Colonic mucosa (tissue), 4 donors: Measurements from ENCODE around the gene KIAA0408. TPM values are rescaled to one million over a fixed set of nuclear protein-coding genes. Genes with fewer than 3 reads are reported as not detected.

Source experiments
- DNase-seq: peaks from one replicate; pipeline ENCODE4 v3.0.0-alpha.2; 2020
- H3K27ac ChIP-seq: fragments of 200-600 bp; one replicate; pipeline ENCODE4 v1.8.0; 2021
- H3K27me3 ChIP-seq: fragments of 200-600 bp; one replicate; pipeline ENCODE4 v1.8.0; 2021
- H3K36me3 ChIP-seq: fragments of 200-600 bp; one replicate; pipeline ENCODE4 v1.8.0; 2021
- H3K4me1 ChIP-seq: fragments of 200-600 bp; one replicate; pipeline ENCODE4 v1.8.0; 2021; ENCODE audit warnings: mild to moderate bottlenecking
- H3K4me3 ChIP-seq: fragments of 200-600 bp; one replicate; pipeline ENCODE4 v1.8.0; 2021
- H3K9ac ChIP-seq, 2 donors: one replicate each; pipeline ENCODE4 v1.7.0; 2013; ENCODE audit warnings: control low read depth in 2 of 2, low read depth in 2 of 2, low read length in 2 of 2
- H3K9me3 ChIP-seq: fragments of 200-600 bp; one replicate; pipeline ENCODE4 v1.8.0; 2021
- CTCF ChIP-seq: fragments of 200-600 bp; IDR thresholded peaks from one replicate; pipeline ENCODE4 v1.8.0; 2022; ENCODE audit warnings: antibody characterized with exemption, mild to moderate bottlenecking
- intact Hi-C: fragments of 100-400 bp; cut with DNase I; formaldehyde crosslinking; loops from one replicate; pipeline ENCODE4 v1.14.1; 2022
- total RNA-seq, 2 donors: library from RNA; stranded (reverse); fragmentation: NEBNext Ultra II Directional in 1 of 2; extraction: Animal tissue kit (Norgen Biotek cat#: 25700) in 1 of 2; gene quantifications; one replicate each; pipeline ENCODE4 v1.2.1, GENCODE V29; 2021
- donor health status: healthy.
- donor health status: DM: no; HTN: no; CAD: no.
- donor health status: DM: no; HTN: no; CAD: no.

Gene KIAA0408
- total RNA-seq, 2 donors from 2014 or later: 1.6 to 2.7 TPM

- Histone ChIP-seq H3K27ac (no peak overlapping the region), H3K9me3 (no peaks in the 10 kb centered on the region), H3K27me3 (no peaks in the 10 kb centered on the region), H3K4me3 (no peak overlapping the region), H3K9ac (no peak overlapping the region), H3K36me3 (no peaks in the 10 kb centered on the region), H3K4me1 (no peaks in the 10 kb centered on the region)
- no peak for DNase-seq
- TF ChIP-seq CTCF: no peak
- intact Hi-C loops: no loop called here
These were observed 7.8 kb downstream of the KIAA0408 start for GRCh38 chr6:127451388-127451787.

- intact Hi-C loops: no loop called here
- TF ChIP-seq CTCF: no peak
- no peaks in the 10 kb centered on the region for H3K27me3 ChIP-seq
These were observed 11.4 kb downstream of the KIAA0408 start for GRCh38 chr6:127447780-127448179.

GRCh38 chr6:127446356-127446755, 12.8 kb downstream of the KIAA0408 start:
- TF ChIP-seq CTCF: no peak
- no peaks in the 10 kb centered on the region for H3K4me1 ChIP-seq
- no peak for DNase-seq
- H3K36me3 ChIP-seq: no peaks in the 10 kb centered on the region
- intact Hi-C loops: no loop called here
- H3K9me3 ChIP-seq: no peaks in the 10 kb centered on the region
- H3K27ac ChIP-seq: no peak overlapping the region
- no peaks in the 10 kb centered on the region for H3K27me3 ChIP-seq
- H3K9ac ChIP-seq: no peak overlapping the region
- H3K4me3 ChIP-seq: no peak overlapping the region

More at GRCh38 chr6:127447780-127448179, 11.4 kb downstream of the KIAA0408 start:
- no peak for DNase-seq
- H3K4me3 ChIP-seq: no peak overlapping the region
- no peak overlapping the region for H3K9ac ChIP-seq
- H3K4me1 ChIP-seq: no peaks in the 10 kb centered on the region
- H3K27ac ChIP-seq: no peak overlapping the region
- H3K36me3 ChIP-seq: no peaks in the 10 kb centered on the region
- H3K9me3 ChIP-seq: no peaks in the 10 kb centered on the region

GRCh38 chr6:127441881-127442280, 17.3 kb downstream of the KIAA0408 start:
- H3K9ac ChIP-seq: no peak overlapping the region
- no peaks in the 10 kb centered on the region for H3K27me3 ChIP-seq
- no peaks in the 10 kb centered on the region for H3K36me3 ChIP-seq
- no peak overlapping the region for H3K4me3 ChIP-seq
- TF ChIP-seq CTCF: no peak
- H3K4me1 ChIP-seq: no peaks in the 10 kb centered on the region
- no peak for DNase-seq
- intact Hi-C loops: no loop called here
- H3K9me3 ChIP-seq: no peaks in the 10 kb centered on the region
- H3K27ac ChIP-seq: no peak overlapping the region

- TF ChIP-seq CTCF: no peak
- Histone ChIP-seq H3K4me3 (no peak overlapping the region), H3K27ac (no peak overlapping the region), H3K9ac (no peak overlapping the region), H3K4me1 (no peaks in the 10 kb centered on the region), H3K9me3 (no peaks in the 10 kb centered on the region), H3K36me3 (no peaks in the 10 kb centered on the region), H3K27me3 (no peaks in the 10 kb centered on the region)
- intact Hi-C loops: no loop called here
- no peak for DNase-seq
These were observed 19.5 kb downstream of the KIAA0408 start for GRCh38 chr6:127439718-127440117.
